ENCODE measurements around the gene FRMD3.

Gene FRMD3

GRCh38 chr9:83317244-83317643, 221.0 kb downstream of the FRMD3 start:
- DNase-seq (ENCODE audit: low spot score): no peak
- no peak for TF ChIP-seq CTCF (IDR thresholded peaks at IDR 0.05; ENCODE audit: borderline replicate concordance, control extremely low read depth, extremely low read depth, insufficient read depth, missing control alignments)
- in situ Hi-C loops (cut with MboI; ENCODE audit: low sequenced_read_pairs, unreplicated experiment): no loop called here

GRCh38 chr9:83315649-83316048, 222.6 kb downstream of the FRMD3 start:
- no peak for DNase-seq (ENCODE audit: low spot score)
- in situ Hi-C loops (cut with MboI; ENCODE audit: low sequenced_read_pairs, unreplicated experiment): no loop called here

DNA sequence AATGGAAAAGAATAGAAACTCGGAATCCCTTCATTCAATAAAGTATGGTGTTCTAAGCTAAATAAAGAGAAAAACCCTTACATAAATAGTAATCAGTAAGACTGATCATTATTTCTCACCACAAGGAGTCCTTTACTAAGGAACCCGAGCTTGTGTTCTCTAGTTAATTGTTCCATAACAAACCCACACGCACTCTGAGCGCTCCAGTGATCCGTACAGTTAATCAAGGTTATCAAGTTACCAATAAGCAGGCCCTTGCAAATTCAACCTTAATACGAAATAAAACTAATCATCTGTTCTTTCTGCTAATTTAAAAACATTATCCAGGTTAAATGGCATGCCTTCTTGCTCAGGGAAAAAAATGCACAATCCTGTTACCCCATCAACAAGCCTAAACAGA, 224.4 kb downstream of the FRMD3 start:
- no peak for DNase-seq (ENCODE audit: low spot score)
- in situ Hi-C loops (cut with MboI; ENCODE audit: low sequenced_read_pairs, unreplicated experiment): no loop called here
- TF ChIP-seq CTCF (IDR thresholded peaks at IDR 0.05; ENCODE audit: borderline replicate concordance, control extremely low read depth, extremely low read depth, insufficient read depth, missing control alignments): no peak

More at GRCh38 chr9:83315649-83316048, 222.6 kb downstream of the FRMD3 start:
- TF ChIP-seq CTCF (IDR thresholded peaks at IDR 0.05; ENCODE audit: borderline replicate concordance, control extremely low read depth, extremely low read depth, insufficient read depth, missing control alignments): no peak

GRCh38 chr9:83312537-83312936, 225.7 kb downstream of the FRMD3 start:
- in situ Hi-C loops (cut with MboI; ENCODE audit: low sequenced_read_pairs, unreplicated experiment): no loop called here
- no peak for DNase-seq (ENCODE audit: low spot score)
- no peak for TF ChIP-seq CTCF (IDR thresholded peaks at IDR 0.05; ENCODE audit: borderline replicate concordance, control extremely low read depth, extremely low read depth, insufficient read depth, missing control alignments)

GRCh38 chr9:83307066-83307724, 231.0 kb downstream of the FRMD3 start:
- TF ChIP-seq CTCF (IDR thresholded peaks at IDR 0.05; ENCODE audit: borderline replicate concordance, control extremely low read depth, extremely low read depth, insufficient read depth, missing control alignments): no peak
- no peak for DNase-seq (ENCODE audit: low spot score)
- in situ Hi-C loops (cut with MboI; ENCODE audit: low sequenced_read_pairs, unreplicated experiment): no loop called here

GRCh38 chr9:83304686-83305085, 233.5 kb downstream of the FRMD3 start:
- no peak for TF ChIP-seq CTCF (IDR thresholded peaks at IDR 0.05; ENCODE audit: borderline replicate concordance, control extremely low read depth, extremely low read depth, insufficient read depth, missing control alignments)
- no peak for DNase-seq (ENCODE audit: low spot score)
- in situ Hi-C loops (cut with MboI; ENCODE audit: low sequenced_read_pairs, unreplicated experiment): no loop called here
